ENCODE data around the gene FOXL3. TPM values are rescaled to one million over a fixed set of nuclear protein-coding genes. Genes with fewer than 3 reads are reported as not detected.

Gene FOXL3
- total and polyA plus RNA-seq, 12 donors = not detected

- intact Hi-C loops (cut with DNase I) = loop anchor here (5.0 to 10.0 kb wide), 5 partner anchors 183 to 608 kb away; no protein-coding TSS in a partner anchor
- Histone ChIP-seq H3K4me3 (no peak overlapping the region), H3K36me3 (replicated peaks in 1 of 2) (no peaks in the 10 kb centered on the region), H3K9me3 (replicated peaks in 1 of 3) (no peaks in the 10 kb centered on the region), H3K27me3 (peaks cover 6% of the 10 kb centered on the region), H3K4me1 (replicated peaks in 1 of 2) (no peaks in the 10 kb centered on the region), H3K27ac (no peak overlapping the region)
- DNase-seq = no peak
- 74 to 84% (median 79%) methylated on average over 8 of the region's 8 CpGs for WGBS, 4 donors
- TF ChIP-seq POLR2A (IDR thresholded peaks at IDR 0.05) (no peak), CTCF (IDR thresholded peaks at IDR 0.05) (no peak)
Measured at GRCh38 chr7:324011-324410, 34.0 kb downstream of the FOXL3 start.

DNA sequence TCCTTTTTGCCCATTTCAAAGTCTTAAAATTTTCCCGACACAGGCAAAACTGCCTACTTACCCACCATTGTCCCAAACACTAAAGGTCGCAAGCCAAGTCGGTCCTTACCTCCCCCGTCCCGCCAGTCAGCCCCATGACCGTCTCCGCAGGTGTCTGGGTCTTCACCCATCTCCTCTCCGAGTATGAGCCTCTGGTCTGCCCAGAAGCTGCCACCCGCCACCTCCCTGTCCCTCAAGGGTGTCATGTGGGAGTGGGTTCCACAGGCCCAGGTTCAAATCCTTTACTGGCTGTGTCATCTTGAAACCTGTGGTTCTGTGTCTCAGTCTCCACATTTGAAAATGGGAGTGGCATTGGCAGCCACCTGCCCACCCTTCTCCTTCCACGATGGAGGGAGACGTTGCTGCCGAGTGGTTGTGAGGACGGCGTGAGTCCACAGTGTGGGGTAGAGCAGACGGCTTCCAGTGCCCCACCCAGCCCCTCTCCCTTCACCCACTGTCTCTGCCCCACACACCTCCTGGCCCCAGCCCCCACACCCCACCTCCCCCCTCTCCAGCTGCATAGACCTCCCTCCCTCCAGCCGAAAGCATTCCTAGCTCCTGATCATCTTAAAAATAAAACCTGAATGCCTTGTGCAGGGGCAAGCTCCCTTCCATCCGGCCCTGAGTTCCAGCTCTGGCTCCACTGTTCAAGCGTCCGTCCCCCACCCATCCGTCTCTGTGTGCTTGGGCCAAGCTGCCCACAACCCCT lies 35.3 kb downstream of the FOXL3 start:
- H3K9me3 ChIP-seq (replicated peaks in 1 of 3) = no peaks in the 10 kb centered on the region
- DNase-seq = no peak
- H3K4me3 ChIP-seq = no peak overlapping the region
- H3K27ac ChIP-seq = no peak overlapping the region
- H3K4me1 ChIP-seq (replicated peaks in 1 of 2) = no peaks in the 10 kb centered on the region
- WGBS, 4 donors = 83 to 89% (median 87%) methylated on average over 19 to 20 of the region's 20 CpGs
- intact Hi-C loops (cut with DNase I) = loop anchor here in 1 of 2 donors (10.0 kb wide), 1 partner anchor 310 kb away; no protein-coding TSS in a partner anchor
- H3K36me3 ChIP-seq (replicated peaks in 1 of 2) = no peaks in the 10 kb centered on the region
- peaks cover 6% of the 10 kb centered on the region for H3K27me3 ChIP-seq
- TF ChIP-seq POLR2A (IDR thresholded peaks at IDR 0.05) (no peak), CTCF (IDR thresholded peaks at IDR 0.05) (no peak)

- Histone ChIP-seq H3K27me3 (peaks cover 6% of the 10 kb centered on the region), H3K36me3 (replicated peaks in 1 of 2) (no peaks in the 10 kb centered on the region), H3K9me3 (replicated peaks in 1 of 3) (no peaks in the 10 kb centered on the region), H3K27ac (no peak overlapping the region), H3K4me1 (replicated peaks in 1 of 2) (no peaks in the 10 kb centered on the region), H3K4me3 (no peak overlapping the region)
- intact Hi-C loops (cut with DNase I) = loop anchor here in 1 of 2 donors (10.0 kb wide), 1 partner anchor 309 kb away; no protein-coding TSS in a partner anchor
- 88 to 93% (median 90%) methylated on average over 11 of the region's 11 CpGs for WGBS, 4 donors
- no peak for TF ChIP-seq CTCF (IDR thresholded peaks at IDR 0.05)
- no peak for TF ChIP-seq POLR2A (IDR thresholded peaks at IDR 0.05)
- DNase-seq = no peak
Measured at GRCh38 chr7:325811-326210, 35.8 kb downstream of the FOXL3 start.

GRCh38 chr7:326273-326672 lies 36.3 kb downstream of the FOXL3 start:
- intact Hi-C loops (cut with DNase I) = loop anchor here in 1 of 2 donors (10.0 kb wide), 1 partner anchor 309 kb away; no protein-coding TSS in a partner anchor
- Histone ChIP-seq H3K36me3 (replicated peaks in 1 of 2) (no peaks in the 10 kb centered on the region), H3K27me3 (peaks cover 6% of the 10 kb centered on the region), H3K4me1 (replicated peaks in 1 of 2) (no peaks in the 10 kb centered on the region), H3K4me3 (no peak overlapping the region), H3K9me3 (replicated peaks in 1 of 3) (no peaks in the 10 kb centered on the region), H3K27ac (no peak overlapping the region)
- 88 to 92% (median 89%) methylated on average over 4 to 9 of the region's 9 CpGs for WGBS, 4 donors
- TF ChIP-seq CTCF (IDR thresholded peaks at IDR 0.05) = no peak
- no peak for TF ChIP-seq POLR2A (IDR thresholded peaks at IDR 0.05)
- DNase-seq = no peak

All from adrenal gland (tissue), 12 donors.